ENCODE measurements around the gene DLEC1.
"Not testable (repeated sequence)": the region's sequence is repeated elsewhere in the genome, so short reads cannot be mapped to it uniquely, and the experiment has no call there.

DNA sequence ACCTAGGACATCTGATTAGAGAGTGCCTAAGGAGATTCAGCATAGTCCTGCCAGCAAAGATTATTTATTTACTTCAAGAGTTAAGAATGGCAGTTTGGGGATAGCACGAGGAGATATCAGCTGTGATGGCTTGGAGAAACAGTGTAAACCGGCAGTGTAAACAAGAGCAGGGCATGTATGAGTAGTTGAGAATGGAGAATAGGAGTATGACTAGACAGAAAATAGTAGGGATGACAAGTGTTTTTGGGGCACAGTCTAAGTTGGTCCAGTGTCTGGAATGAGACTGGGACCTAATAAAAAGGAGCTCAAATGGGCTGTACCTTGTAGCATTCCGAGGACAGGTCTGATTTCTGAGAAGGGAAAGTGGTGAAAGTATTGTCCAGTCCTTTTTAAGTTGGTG, 38.1 kb downstream of the DLEC1 start:
- TF ChIP-seq, protein P1, sequence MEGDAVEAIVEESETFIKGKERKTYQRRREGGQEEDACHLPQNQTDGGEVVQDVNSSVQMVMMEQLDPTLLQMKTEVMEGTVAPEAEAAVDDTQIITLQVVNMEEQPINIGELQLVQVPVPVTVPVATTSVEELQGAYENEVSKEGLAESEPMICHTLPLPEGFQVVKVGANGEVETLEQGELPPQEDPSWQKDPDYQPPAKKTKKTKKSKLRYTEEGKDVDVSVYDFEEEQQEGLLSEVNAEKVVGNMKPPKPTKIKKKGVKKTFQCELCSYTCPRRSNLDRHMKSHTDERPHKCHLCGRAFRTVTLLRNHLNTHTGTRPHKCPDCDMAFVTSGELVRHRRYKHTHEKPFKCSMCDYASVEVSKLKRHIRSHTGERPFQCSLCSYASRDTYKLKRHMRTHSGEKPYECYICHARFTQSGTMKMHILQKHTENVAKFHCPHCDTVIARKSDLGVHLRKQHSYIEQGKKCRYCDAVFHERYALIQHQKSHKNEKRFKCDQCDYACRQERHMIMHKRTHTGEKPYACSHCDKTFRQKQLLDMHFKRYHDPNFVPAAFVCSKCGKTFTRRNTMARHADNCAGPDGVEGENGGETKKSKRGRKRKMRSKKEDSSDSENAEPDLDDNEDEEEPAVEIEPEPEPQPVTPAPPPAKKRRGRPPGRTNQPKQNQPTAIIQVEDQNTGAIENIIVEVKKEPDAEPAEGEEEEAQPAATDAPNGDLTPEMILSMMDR (IDR thresholded peaks at IDR 0.05; ENCODE audit: low read depth, low read length), result not testable (repeated sequence)
- TF ChIP-seq EZH2phosphoT487 (IDR thresholded peaks at IDR 0.05; ENCODE audit: low read depth), result not testable (repeated sequence)
